ENCODE data around the gene TNFRSF25.
"Not testable (repeated sequence)": the region's sequence is repeated elsewhere in the genome, so short reads cannot be mapped to it uniquely, and the experiment has no call there.

The TNFRSF25 gene

DNA sequence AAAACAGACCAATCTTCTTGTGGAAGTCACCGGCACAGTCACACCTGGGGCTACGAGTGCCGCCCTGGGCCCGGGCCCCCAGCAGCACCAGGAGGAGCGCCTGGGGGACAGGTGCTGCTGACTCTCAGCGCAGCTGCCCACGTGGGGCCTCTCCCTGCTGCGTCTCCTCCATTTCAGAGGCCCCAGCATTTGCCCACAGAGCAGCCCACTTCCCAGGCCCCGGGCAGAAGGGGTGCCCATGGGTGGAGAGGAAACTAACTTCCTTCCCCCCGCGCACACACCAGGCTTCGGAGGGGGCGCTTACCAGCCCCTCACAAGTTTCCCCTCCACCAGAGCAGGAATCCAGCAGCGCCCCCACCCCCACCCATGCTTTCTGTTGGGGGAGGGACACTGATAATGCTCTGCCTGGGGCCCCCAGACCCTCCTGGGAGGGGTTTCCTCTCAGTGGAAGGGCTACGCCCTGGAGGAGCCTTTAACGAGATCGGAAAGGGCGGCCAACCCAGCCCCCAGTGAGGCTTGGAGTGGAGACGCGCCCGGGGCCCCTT is 440 bp downstream of the TNFRSF25 start:
- H2AFZ ChIP-seq (ENCODE audit: low read depth, low read length): no peak overlapping the region
- peaks cover 55% of the 10 kb centered on the region for H3K36me3 ChIP-seq (ENCODE audit: insufficient read depth, low read length)
- H3K9me3 ChIP-seq (ENCODE audit: low read length): no peaks in the 10 kb centered on the region
- no peaks in the 10 kb centered on the region for H3K4me1 ChIP-seq (ENCODE audit: insufficient read depth, low read length)
- H3K27me3 ChIP-seq (ENCODE audit: insufficient read depth, low read length): no peaks in the 10 kb centered on the region
- H3K4me3 ChIP-seq (ENCODE audit: low read length): no peak overlapping the region

DNA sequence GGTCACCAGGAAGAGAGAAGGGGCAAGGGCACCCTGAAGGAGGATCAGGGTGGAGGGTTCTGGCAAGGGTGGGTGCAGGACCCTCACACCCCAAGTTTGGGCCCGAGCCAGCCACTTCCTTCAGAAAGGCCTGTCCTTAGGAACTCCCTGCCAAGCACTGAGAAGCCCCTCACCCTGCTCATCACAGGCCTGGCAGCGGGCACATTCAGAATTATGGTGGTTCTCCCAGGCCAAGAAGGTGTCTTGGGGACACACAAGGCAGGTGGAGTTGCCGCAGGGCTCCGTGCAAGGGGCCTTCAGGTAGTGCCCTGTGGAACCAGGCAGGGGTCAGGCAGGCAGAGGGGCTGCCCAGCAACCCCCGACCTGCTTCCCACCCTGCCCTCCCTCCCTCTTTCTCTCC is 1.1 kb downstream of the TNFRSF25 start:
- Histone ChIP-seq H3K4me1 (ENCODE audit: insufficient read depth, low read length) (no peaks in the 10 kb centered on the region), H2AFZ (ENCODE audit: low read depth, low read length) (no peak overlapping the region), H3K27me3 (ENCODE audit: insufficient read depth, low read length) (no peaks in the 10 kb centered on the region), H3K9me3 (ENCODE audit: low read length) (no peaks in the 10 kb centered on the region), H3K36me3 (ENCODE audit: insufficient read depth, low read length) (peaks cover 49% of the 10 kb centered on the region), H3K4me3 (ENCODE audit: low read length) (no peak overlapping the region)

DNA sequence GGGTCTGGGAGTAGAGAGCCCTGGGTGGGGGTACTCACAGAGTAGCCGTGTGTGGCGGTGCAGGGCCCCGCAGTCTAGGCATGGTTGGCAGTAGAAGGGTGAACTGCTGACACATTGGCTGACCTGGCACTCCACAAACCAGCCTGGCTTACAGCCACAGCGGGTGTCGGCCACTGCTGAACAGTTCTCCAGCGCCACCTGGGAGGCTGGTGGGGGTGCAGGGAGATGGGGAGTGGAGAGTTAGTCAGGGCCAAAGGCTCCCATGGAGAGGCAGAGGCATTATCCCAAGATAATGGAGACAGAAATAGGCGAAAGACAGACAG is 1.5 kb downstream of the TNFRSF25 start:
- Histone ChIP-seq H3K36me3 (ENCODE audit: insufficient read depth, low read length) (peaks cover 45% of the 10 kb centered on the region), H3K9me3 (ENCODE audit: low read length) (no peaks in the 10 kb centered on the region), H3K4me3 (ENCODE audit: low read length) (no peak overlapping the region), H3K4me1 (ENCODE audit: insufficient read depth, low read length) (no peaks in the 10 kb centered on the region), H3K27me3 (ENCODE audit: insufficient read depth, low read length) (no peaks in the 10 kb centered on the region), H2AFZ (ENCODE audit: low read depth, low read length) (no peak overlapping the region)

DNA sequence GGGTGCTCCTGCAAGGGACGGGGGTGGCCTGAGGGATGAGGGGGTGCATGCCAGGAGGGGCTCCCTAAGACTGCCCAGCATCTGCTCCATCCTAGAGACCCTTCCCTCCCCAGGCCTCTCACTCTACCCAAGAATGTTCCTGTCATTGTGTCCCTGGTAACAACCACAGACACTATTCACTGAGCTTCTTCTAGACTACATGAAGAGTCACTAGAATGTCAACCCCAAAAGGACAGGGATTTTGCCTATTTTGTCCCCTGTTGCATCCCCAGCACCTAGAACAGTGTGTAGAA is 2.9 kb downstream of the TNFRSF25 start:
- H3K36me3 ChIP-seq (ENCODE audit: insufficient read depth, low read length): peaks cover 30% of the 10 kb centered on the region
- H3K27me3 ChIP-seq (ENCODE audit: insufficient read depth, low read length): no peaks in the 10 kb centered on the region
- no peak overlapping the region for H3K4me3 ChIP-seq (ENCODE audit: low read length)
- no peaks in the 10 kb centered on the region for H3K4me1 ChIP-seq (ENCODE audit: insufficient read depth, low read length)
- no peak overlapping the region for H2AFZ ChIP-seq (ENCODE audit: low read depth, low read length)
- H3K9me3 ChIP-seq (ENCODE audit: low read length): no peaks in the 10 kb centered on the region

DNA sequence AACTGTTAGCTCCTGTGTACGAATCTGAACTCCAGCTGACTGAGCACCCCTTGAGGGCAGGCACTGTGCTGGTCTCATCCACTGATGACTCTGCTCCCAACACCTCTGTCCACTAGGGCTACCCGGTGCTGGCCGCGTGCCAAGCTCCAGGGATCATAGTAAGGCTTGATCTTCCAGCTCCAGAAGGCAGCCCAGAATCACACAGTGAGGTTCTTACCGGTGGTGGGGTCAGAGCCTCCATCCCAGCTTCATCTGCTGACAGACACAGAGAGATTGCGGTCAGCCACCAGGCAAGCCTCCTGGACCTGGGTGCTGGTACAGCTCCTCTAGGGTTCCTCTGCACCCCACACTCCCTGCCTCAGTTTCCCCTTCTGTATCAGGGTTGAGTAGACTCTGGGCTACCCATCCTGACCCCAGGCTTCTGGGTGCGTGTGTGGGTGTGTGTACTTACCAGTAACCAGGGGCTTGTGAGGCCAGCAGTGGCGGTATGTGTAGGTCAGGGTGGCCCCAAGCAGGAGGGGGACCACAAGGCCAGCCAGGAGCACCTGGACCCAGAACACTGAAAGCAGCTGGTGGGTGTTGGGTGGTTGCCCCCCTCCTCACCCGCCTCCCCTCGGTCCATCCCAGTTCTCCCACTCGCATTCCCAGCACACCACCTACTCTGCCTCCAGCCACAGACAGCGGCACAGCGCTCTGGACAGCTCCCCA is 3.4 kb downstream of the TNFRSF25 start:
- Histone ChIP-seq H3K27me3 (ENCODE audit: insufficient read depth, low read length) (no peaks in the 10 kb centered on the region), H3K4me3 (ENCODE audit: low read length) (no peak overlapping the region), H3K4me1 (ENCODE audit: insufficient read depth, low read length) (no peaks in the 10 kb centered on the region), H3K9me3 (ENCODE audit: low read length) (no peaks in the 10 kb centered on the region), H3K36me3 (ENCODE audit: insufficient read depth, low read length) (peaks cover 25% of the 10 kb centered on the region), H2AFZ (ENCODE audit: low read depth, low read length) (no peak overlapping the region)

DNA sequence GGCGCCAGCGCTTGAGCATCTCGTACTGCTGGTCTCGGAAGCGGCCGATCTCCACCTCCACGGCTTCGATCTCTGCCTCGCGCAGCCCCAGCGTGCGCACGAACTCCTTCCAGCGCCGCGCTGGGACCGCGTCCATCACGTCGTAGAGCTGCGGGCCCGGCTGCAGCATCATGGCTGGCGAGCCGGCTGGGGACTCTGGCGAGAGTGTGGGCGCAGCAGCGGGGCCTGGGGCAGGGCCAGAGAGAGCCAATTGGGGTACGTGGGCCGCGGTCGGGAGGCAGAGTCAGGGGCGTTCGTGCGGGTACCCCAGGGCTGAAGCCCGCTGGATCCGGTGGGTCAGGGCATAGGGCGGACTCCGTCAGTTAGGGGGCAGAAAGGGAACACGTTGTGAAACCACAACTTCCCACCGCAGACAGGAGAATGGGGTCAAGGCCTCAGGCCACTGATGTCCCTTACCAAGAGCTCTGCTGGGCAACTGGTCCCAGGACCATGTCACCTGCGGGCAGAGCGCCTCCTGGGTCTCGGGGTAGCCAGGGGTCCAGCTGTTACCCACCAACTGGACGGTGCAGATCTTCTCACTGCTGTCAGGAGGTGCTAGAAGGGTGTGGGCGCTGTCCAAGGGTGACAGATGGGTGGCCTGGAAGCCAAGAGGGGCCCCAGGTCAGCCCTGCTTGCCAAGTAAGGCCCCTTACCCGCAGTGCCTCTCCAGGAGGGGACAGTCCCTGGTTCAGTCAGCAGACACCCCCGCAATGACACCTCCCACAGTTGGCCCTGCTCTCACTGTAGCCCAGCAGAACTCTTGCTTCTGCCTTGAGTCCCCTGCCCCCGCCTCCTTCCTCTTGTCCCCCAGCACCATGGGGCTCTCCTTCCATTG is 4.2 kb downstream of the TNFRSF25 start:
- no peak overlapping the region for H2AFZ ChIP-seq (ENCODE audit: low read depth, low read length)
- H3K4me1 ChIP-seq (ENCODE audit: insufficient read depth, low read length): no peaks in the 10 kb centered on the region
- H3K36me3 ChIP-seq (ENCODE audit: insufficient read depth, low read length): peaks cover 22% of the 10 kb centered on the region
- H3K27me3 ChIP-seq (ENCODE audit: insufficient read depth, low read length): no peaks in the 10 kb centered on the region
- H3K4me3 ChIP-seq (ENCODE audit: low read length): no peak overlapping the region
- H3K9me3 ChIP-seq (ENCODE audit: low read length): no peaks in the 10 kb centered on the region

DNA sequence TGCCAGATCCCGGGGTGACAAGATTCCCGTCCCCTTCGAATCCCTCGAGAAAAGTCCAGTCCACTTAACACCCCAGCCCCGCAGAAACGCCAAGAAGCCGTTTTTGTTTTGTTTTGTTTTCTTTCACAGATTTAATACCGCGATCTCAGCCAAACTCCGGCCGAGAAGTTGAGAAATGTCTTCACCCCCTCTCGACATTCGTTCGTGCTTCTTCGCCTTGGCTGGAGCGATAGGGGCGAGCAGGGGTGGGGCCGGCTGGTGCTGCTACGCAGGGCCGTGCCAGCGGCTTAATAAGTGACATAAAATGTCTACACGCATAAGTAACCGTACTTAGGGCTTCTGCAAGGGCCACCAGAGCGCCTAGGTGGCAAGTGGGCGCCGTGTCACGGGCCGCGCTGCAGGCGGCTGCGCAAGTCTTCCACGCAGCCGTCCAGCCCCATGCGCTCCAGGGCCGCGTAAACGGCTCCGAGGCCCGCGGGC is 4.9 kb downstream of the TNFRSF25 start:
- H2AFZ ChIP-seq (ENCODE audit: low read depth, low read length): no peak overlapping the region
- H3K4me3 ChIP-seq (ENCODE audit: low read length): no peak overlapping the region
- H3K9me3 ChIP-seq (ENCODE audit: low read length): no peaks in the 10 kb centered on the region
- H3K27me3 ChIP-seq (ENCODE audit: insufficient read depth, low read length): no peaks in the 10 kb centered on the region
- no peaks in the 10 kb centered on the region for H3K4me1 ChIP-seq (ENCODE audit: insufficient read depth, low read length)
- peaks cover 22% of the 10 kb centered on the region for H3K36me3 ChIP-seq (ENCODE audit: insufficient read depth, low read length)

DNA sequence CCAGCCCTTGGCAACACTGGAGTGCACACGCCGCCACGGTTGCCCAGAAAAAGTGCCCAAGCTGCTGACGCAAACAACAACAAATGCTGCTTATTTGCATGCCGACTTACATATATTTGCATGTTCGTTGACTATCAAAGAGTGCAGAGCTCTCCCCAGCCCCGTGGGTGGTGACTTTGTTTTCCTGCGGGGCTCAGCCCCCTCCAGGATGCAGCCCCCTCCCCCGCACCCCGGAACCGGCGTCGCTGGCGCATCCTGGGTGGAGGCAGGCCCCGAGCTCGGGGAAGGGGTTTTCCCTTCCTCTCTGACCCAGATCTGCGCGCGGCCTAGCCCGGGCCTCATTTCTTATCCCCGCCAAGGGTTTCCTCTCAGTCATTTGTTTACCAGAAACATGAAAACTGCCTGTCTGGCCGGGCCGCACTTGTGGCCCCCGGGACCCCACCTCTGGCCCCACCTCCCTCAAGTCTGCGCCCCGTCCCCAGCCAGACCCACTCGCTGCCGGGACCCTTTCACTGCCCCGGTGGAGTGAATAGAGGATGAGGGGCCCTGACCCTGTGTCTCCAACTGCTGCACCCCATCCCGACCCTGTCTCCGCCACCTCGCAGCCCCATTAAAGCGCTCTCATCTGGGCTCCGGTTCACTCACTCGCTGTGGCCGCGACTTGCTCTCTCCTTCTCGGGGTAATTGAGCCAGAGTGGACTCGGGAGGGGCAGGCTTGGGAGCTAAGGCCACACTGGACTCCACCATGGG is 5.5 kb downstream of the TNFRSF25 start:
- Histone ChIP-seq H3K27me3 (ENCODE audit: insufficient read depth, low read length) (no peaks in the 10 kb centered on the region), H3K4me1 (ENCODE audit: insufficient read depth, low read length) (no peaks in the 10 kb centered on the region), H3K36me3 (ENCODE audit: insufficient read depth, low read length) (peaks cover 22% of the 10 kb centered on the region), H3K9me3 (ENCODE audit: low read length) (no peaks in the 10 kb centered on the region), H3K4me3 (ENCODE audit: low read length) (no peak overlapping the region), H2AFZ (ENCODE audit: low read depth, low read length) (no peak overlapping the region)

DNA sequence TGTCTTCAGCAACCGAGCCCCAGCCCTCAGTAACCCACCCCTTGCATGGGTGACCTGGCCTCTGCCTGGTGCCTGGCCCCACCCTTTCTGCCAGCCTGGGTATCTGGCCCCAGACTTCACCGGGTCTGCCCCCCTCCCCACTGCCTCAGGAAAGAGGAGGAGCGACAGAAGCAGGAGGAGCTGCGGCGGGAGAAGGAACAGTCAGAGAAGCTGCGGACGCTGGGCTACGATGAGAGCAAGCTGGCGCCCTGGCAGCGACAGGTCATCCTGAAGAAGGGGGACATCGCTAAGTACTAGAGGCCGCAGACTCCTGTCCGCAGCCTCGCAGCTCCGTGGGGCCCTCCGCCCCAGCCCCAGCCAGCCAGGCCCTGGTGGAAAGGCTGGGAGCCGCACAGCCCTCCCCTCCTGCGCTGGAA is 6.1 kb downstream of the TNFRSF25 start:
- Histone ChIP-seq H3K4me1 (ENCODE audit: insufficient read depth, low read length) (no peaks in the 10 kb centered on the region), H3K4me3 (ENCODE audit: low read length) (no peak overlapping the region), H3K9me3 (ENCODE audit: low read length) (no peaks in the 10 kb centered on the region), H3K36me3 (ENCODE audit: insufficient read depth, low read length) (peaks cover 22% of the 10 kb centered on the region), H3K27me3 (ENCODE audit: insufficient read depth, low read length) (no peaks in the 10 kb centered on the region), H2AFZ (ENCODE audit: low read depth, low read length) (no peak overlapping the region)

DNA sequence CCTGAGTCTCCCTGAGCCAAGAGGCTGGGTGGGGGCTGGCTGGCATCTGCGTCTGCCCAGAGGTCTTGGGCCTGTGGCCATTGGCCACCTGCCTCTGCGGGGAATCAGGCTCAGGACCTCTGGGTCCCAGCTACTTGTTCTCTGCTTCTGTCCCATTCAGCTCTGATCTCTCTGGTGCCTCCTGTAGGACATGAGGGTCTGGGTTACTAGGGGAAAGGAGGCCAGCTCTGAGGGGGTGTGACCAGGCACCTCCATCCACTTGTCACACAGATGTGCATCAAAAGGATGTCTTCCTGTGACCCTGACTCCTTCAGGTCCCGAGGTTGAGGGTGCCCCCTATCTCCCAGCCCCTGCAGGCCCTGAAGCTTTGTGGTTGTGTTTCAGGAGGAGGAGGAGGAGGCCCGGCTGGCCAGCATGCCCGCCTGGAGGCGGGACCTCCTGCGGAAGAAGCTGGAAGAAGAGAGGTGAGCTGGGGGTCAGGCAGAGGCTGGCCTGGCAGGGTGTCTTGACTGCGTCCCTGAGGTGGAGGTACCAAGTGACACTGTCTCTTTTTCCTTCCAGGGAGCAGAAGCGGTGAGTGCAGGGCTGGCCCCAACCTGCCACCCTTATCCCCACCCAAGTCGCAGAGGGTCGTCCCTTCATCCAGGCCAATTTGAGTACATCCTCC is 9.0 kb downstream of the TNFRSF25 start:
- Histone ChIP-seq H3K4me3 (ENCODE audit: low read length) (no peak overlapping the region), H3K4me1 (ENCODE audit: insufficient read depth, low read length) (no peaks in the 10 kb centered on the region), H3K27me3 (ENCODE audit: insufficient read depth, low read length) (no peaks in the 10 kb centered on the region), H2AFZ (ENCODE audit: low read depth, low read length) (no peak overlapping the region), H3K9me3 (ENCODE audit: low read length) (no peaks in the 10 kb centered on the region), H3K36me3 (ENCODE audit: insufficient read depth, low read length) (peaks cover 8% of the 10 kb centered on the region)

DNA sequence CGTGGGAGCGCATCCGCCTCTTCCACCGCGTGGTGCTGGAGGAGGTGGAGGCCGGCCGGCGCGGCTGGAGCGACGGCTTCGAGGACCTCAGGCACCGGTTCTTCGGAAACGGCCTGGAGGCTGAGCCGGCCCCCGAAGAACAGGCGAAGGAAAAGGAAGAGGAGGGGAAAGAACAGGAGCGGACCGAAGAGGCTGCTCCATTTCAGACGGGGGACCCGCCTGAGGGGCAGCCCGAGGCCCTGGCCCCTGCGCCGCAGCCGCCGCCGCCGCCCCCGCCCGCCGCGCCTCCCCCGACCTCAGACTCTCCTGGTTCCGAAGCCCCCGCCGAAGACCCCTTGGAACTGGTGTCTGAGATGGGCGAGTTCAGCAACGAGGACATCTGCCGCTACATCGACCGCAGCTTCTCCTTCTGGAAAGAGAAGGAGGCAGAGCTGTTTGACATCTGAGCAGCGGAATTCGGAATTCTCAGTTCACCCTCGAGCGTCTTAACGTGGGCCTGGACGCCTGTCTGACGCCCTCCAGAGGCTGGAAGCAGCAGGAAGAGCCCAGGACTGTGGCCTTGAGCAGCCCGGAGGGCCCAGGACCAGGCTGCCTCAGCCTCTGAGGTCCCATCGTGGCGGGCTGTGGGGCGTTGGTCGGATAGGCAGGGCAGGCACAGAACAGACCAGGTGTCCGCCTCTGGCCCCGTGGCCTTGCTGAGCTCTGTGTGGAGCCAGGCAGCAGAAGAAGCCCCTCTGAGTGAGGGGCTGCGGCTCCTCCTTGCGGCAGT is 10.0 kb downstream of the TNFRSF25 start:
- not testable (repeated sequence) for H2AFZ ChIP-seq (ENCODE audit: low read depth, low read length); H3K27me3 ChIP-seq (ENCODE audit: insufficient read depth, low read length); H3K36me3 ChIP-seq (ENCODE audit: insufficient read depth, low read length); H3K9me3 ChIP-seq (ENCODE audit: low read length); H3K4me1 ChIP-seq (ENCODE audit: insufficient read depth, low read length); H3K4me3 ChIP-seq (ENCODE audit: low read length)
